CD14-positive monocyte (primary cell): ENCODE results near the gene POU2F2. TPM values are rescaled to one million over a fixed set of nuclear protein-coding genes. Genes with fewer than 3 reads are reported as not detected.

Source experiments
- DNase-seq, 3 donors: peaks; one replicate each; pipeline ENCODE4 v3.0.0-alpha.2; 2011 to 2022
- H2AFZ ChIP-seq: 2 replicates; pipeline ENCODE4 v1.6.0; 2012; ENCODE audit warnings: mild to moderate bottlenecking, low read depth, low read length, inconsistent platforms; ENCODE audit not compliant: insufficient read depth, poor library complexity, severe bottlenecking
- H3K27ac ChIP-seq, 2 donors: 1 replicate in 1 of 2; 2 replicates in 1 of 2; pipeline ENCODE4 v1.5.1; 2012 to 2013; ENCODE audit warnings: low read length in 2 of 2, control low read depth in 1 of 2, inconsistent platforms in 1 of 2, low read depth in 1 of 2, mild to moderate bottlenecking in 1 of 2
- H3K27me3 ChIP-seq, 2 donors: one replicate each; pipeline versions ENCODE4 v1.6.0 to v1.6.1; 2011 to 2013; ENCODE audit warnings: low read length in 2 of 2; ENCODE audit not compliant: control insufficient read depth in 2 of 2, insufficient read depth in 2 of 2
- H3K36me3 ChIP-seq, 2 donors: replicated peaks in 1 of 2; 1 replicate in 1 of 2; 2 replicates in 1 of 2; pipeline versions ENCODE4 v1.5.1 to v1.6.1; 2012 to 2013; ENCODE audit warnings: low read length in 2 of 2, control low read depth in 1 of 2, inconsistent platforms in 1 of 2, mild to moderate bottlenecking in 1 of 2; ENCODE audit not compliant: insufficient read depth in 2 of 2, control insufficient read depth in 1 of 2
- H3K4me1 ChIP-seq, 2 donors: 1 replicate in 1 of 2; 2 replicates in 1 of 2; pipeline versions ENCODE4 v1.5.1 to v1.6.1; 2012 to 2013; ENCODE audit warnings: low read length in 2 of 2, control low read depth in 1 of 2, inconsistent platforms in 1 of 2, mild to moderate bottlenecking in 1 of 2, moderate library complexity in 1 of 2; ENCODE audit not compliant: insufficient read depth in 2 of 2, control insufficient read depth in 1 of 2
- H3K4me2 ChIP-seq: replicated peaks from 2 replicates; pipeline ENCODE3; 2012; ENCODE audit warnings: low read length, moderate library complexity, mild to moderate bottlenecking; ENCODE audit not compliant: poor library complexity, severe bottlenecking; ENCODE audit errors: extremely low read depth
- H3K4me3 ChIP-seq, 3 experiments: fragments of 200-600 bp in 1 of 3; sonication (generic) in 1 of 3; replicated peaks in 1 of 3; 1 replicate in 2 of 3; 2 replicates in 1 of 3; pipeline ENCODE4 v1.5.1; 2011 to 2013; ENCODE audit warnings: low read length in 3 of 3, mild to moderate bottlenecking in 3 of 3, control low read depth in 2 of 3, low read depth in 2 of 3, inconsistent platforms in 1 of 3, moderate library complexity in 1 of 3
- H3K79me2 ChIP-seq: 2 replicates; pipeline ENCODE4 v1.6.0; 2012; ENCODE audit warnings: mild to moderate bottlenecking, control low read depth, inconsistent platforms, low read length, moderate library complexity; ENCODE audit not compliant: insufficient read depth
- H3K9ac ChIP-seq: 2 replicates; pipeline ENCODE4 v1.6.0; 2017; ENCODE audit warnings: low read length, mild to moderate bottlenecking; ENCODE audit not compliant: insufficient read depth, poor library complexity, severe bottlenecking
- H3K9me3 ChIP-seq, 2 donors: replicated peaks in 1 of 2; 1 replicate in 1 of 2; 2 replicates in 1 of 2; pipeline versions ENCODE4 v1.5.1 to v1.6.1; 2012 to 2013; ENCODE audit warnings: low read length in 2 of 2, control low read depth in 1 of 2; ENCODE audit not compliant: control insufficient read depth in 1 of 2, insufficient read depth in 1 of 2
- H4K20me1 ChIP-seq: 2 replicates; pipeline ENCODE4 v1.6.0; 2012; ENCODE audit warnings: mild to moderate bottlenecking, low read length, control low read depth, moderate library complexity; ENCODE audit not compliant: insufficient read depth
- H3K27ac Mint-ChIP-seq, 7 donors: one replicate each; pipeline ENCODE4 v1.8.0; 2020; ENCODE audit warnings: mild to moderate bottlenecking in 7 of 7, mixed read lengths in 7 of 7, moderate library complexity in 6 of 7, inconsistent platforms in 2 of 7
- H3K27me3 Mint-ChIP-seq, 3 donors: one replicate each; pipeline ENCODE4 v1.8.0; 2021 to 2022; ENCODE audit warnings: low read depth in 3 of 3, mild to moderate bottlenecking in 3 of 3, mixed read lengths in 3 of 3, moderate library complexity in 3 of 3, inconsistent platforms in 1 of 3
- H3K36me3 Mint-ChIP-seq, 2 donors: one replicate each; pipeline ENCODE4 v1.8.0; 2020; ENCODE audit warnings: mixed read lengths in 2 of 2, inconsistent platforms in 1 of 2, mild to moderate bottlenecking in 1 of 2
- H3K4me1 Mint-ChIP-seq: one replicate; pipeline ENCODE4 v1.8.0; 2020; ENCODE audit warnings: mild to moderate bottlenecking, mixed read lengths
- H3K4me3 Mint-ChIP-seq, 2 donors: one replicate each; pipeline ENCODE4 v1.8.0; 2020; ENCODE audit warnings: mild to moderate bottlenecking in 2 of 2, mixed read lengths in 2 of 2, moderate library complexity in 1 of 2
- H3K9me3 Mint-ChIP-seq, 7 donors: one replicate each; pipeline ENCODE4 v1.8.0; 2020 to 2022; ENCODE audit warnings: mixed read lengths in 7 of 7, mild to moderate bottlenecking in 6 of 7, moderate library complexity in 6 of 7, inconsistent platforms in 2 of 7
- WGBS: methylation state at CpG from one replicate; pipeline ENCODE4 v1.1.5; 2013; ENCODE audit warnings: missing lambda C conversion rate; ENCODE audit not compliant: insufficient coverage; 5-methylcytosine and 5-hydroxymethylcytosine counted together
- intact Hi-C, 2 donors: fragments of 100-400 bp; cut with micrococcal nuclease; formaldehyde crosslinking; loops; one replicate each; pipeline versions ENCODE4 v1.15.0 to v1.15.1; 2023
- polyA plus RNA-seq, 3 donors: library from polyadenylated mRNA; depleted of rRNA in 1 of 3; unstranded in 2 of 3; stranded (reverse) in 1 of 3; fragments of 300-500 nt in 2 of 3; fragments of >200 nt in 1 of 3; fragmentation: Illumina TruSeq in 2 of 3; gene quantifications; 1 replicate in 2 of 3; 2 replicates in 1 of 3; pipeline ENCODE4 v1.2.3, GENCODE V29; 2012 to 2021
- TF ChIP-seq, protein P1 (sequence below): fragments of 200-600 bp; IDR thresholded peaks from one replicate; pipeline ENCODE4 v1.8.0; 2022; ENCODE audit warnings: antibody characterized with exemption, mild to moderate bottlenecking

The POU2F2 gene
- polyA plus RNA-seq, 3 donors: 20.0 to 147 (median 28.2) TPM

DNA sequence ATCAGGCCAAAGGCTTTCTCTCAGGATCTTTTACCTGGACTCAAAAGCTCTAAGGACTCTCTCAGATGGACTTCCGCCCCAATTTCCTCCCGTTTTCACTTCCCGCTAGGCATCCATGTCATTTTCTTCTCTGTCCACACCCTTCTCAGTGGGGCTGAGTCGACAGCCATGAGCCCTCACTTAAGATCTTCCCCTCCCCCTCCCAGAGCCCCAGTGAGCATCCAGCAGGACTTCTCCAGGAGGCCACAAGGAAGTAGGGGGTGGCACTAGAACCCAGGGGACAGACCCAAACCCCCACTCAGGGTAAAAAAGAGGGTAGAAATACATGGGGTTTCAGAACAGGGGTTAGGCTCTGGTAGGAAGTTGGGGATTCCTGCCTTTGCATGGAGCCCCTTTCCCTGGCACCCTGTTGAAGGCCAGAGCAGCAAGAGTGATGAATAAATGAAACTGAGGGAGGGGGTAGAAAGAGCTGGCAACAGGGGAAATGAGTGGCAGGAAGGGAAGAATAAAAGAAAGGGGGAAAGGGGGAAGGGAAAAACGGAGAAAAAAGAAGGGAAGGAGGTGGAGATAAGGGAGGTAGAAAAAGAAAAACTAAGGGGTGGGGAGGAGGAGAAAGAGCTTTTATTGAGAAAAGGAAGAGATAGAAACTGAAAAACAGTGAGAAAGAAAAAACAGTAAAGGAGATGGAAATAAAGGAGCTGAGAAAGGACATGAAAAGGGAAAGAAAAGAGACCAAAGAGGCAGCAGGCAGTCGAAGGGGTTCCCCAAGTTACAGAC is 42.9 kb upstream of the POU2F2 start:
- Histone ChIP-seq H3K9me3 (peaks cover 0 to 11% of the 10 kb centered on the region in 2 donors), H4K20me1 (peaks cover 8% of the 10 kb centered on the region), H3K4me2 (peak overlapping the region; percentile 79), H3K4me1 (peaks cover 14 to 25% of the 10 kb centered on the region in 2 donors), H3K79me2 (no peaks in the 10 kb centered on the region), H3K9ac (no peak overlapping the region), H3K36me3 (no peaks in the 10 kb centered on the region), H3K27ac (no peak overlapping the region), H3K27me3 (peaks cover 43 to 52% of the 10 kb centered on the region in 2 donors), H2AFZ (no peak overlapping the region), H3K4me3 (no peak overlapping the region)
- intact Hi-C loops: no loop called here
- no peak for DNase-seq
- H3K27me3 Mint-ChIP-seq: peaks cover 30 to 36% (median 33%) of the 10 kb centered on the region in 3 donors
- H3K4me1 Mint-ChIP-seq: peaks cover 17% of the 10 kb centered on the region
- 73% methylated on average over 5 of the region's 6 CpGs for WGBS
- no peak overlapping the region for H3K27ac Mint-ChIP-seq
- peak overlapping the region in 1 of 2 donors; percentile 99 for H3K4me3 Mint-ChIP-seq
- TF ChIP-seq, protein P1, sequence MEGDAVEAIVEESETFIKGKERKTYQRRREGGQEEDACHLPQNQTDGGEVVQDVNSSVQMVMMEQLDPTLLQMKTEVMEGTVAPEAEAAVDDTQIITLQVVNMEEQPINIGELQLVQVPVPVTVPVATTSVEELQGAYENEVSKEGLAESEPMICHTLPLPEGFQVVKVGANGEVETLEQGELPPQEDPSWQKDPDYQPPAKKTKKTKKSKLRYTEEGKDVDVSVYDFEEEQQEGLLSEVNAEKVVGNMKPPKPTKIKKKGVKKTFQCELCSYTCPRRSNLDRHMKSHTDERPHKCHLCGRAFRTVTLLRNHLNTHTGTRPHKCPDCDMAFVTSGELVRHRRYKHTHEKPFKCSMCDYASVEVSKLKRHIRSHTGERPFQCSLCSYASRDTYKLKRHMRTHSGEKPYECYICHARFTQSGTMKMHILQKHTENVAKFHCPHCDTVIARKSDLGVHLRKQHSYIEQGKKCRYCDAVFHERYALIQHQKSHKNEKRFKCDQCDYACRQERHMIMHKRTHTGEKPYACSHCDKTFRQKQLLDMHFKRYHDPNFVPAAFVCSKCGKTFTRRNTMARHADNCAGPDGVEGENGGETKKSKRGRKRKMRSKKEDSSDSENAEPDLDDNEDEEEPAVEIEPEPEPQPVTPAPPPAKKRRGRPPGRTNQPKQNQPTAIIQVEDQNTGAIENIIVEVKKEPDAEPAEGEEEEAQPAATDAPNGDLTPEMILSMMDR: no peak
- peaks cover 0 to 13% (median 5%) of the 10 kb centered on the region in 7 donors for H3K9me3 Mint-ChIP-seq
- H3K36me3 Mint-ChIP-seq: peaks cover 5 to 8% of the 10 kb centered on the region in 2 donors

DNA sequence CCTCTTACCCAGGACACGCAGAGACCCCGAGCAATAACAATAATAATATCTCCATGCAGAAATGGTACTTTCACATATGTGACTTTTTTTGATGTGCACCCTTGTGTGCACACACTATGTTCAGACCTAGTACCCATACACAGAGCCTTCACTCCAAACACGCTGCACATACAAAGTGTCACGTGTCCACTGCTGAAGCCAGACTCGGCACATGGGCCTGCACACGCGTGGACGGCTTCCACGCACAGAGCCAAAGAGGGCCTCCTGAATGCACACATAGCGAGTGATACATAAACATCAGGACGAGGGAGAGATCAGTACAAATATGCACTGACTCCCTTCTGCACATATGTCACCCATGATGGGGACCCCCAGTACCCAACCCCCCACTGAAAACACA is 41.9 kb upstream of the POU2F2 start:
- intact Hi-C loops: no loop called here
- Histone ChIP-seq H3K27me3 (peaks cover 34 to 42% of the 10 kb centered on the region in 2 donors), H3K9ac (no peak overlapping the region), H3K4me1 (peaks cover 14 to 25% of the 10 kb centered on the region in 2 donors), H3K4me2 (no peak overlapping the region), H3K4me3 (no peak overlapping the region), H3K9me3 (peaks cover 0 to 11% of the 10 kb centered on the region in 2 donors), H2AFZ (no peak overlapping the region), H3K36me3 (no peaks in the 10 kb centered on the region), H3K27ac (no peak overlapping the region), H4K20me1 (peaks cover 8% of the 10 kb centered on the region), H3K79me2 (no peaks in the 10 kb centered on the region)
- no peak overlapping the region for H3K27ac Mint-ChIP-seq
- peaks cover 17% of the 10 kb centered on the region for H3K4me1 Mint-ChIP-seq
- H3K36me3 Mint-ChIP-seq: peaks cover 5 to 8% of the 10 kb centered on the region in 2 donors
- H3K9me3 Mint-ChIP-seq: peaks cover 0 to 13% (median 5%) of the 10 kb centered on the region in 7 donors
- DNase-seq: no peak
- H3K4me3 Mint-ChIP-seq: peak overlapping the region in 1 of 2 donors; percentile 99
- WGBS: 96% methylated on average over 11 of the region's 11 CpGs
- H3K27me3 Mint-ChIP-seq: peaks cover 28 to 33% (median 30%) of the 10 kb centered on the region in 3 donors
- TF ChIP-seq, protein P1: no peak
